GM18498 (cell line): ENCODE results near the gene ADGRL1.
"Not testable (repeated sequence)": the region's sequence is repeated elsewhere in the genome, so short reads cannot be mapped to it uniquely, and the experiment has no call there.

ENCODE experiments used
- ATAC-seq: cut with Tn5 transposase; IDR thresholded peaks from one replicate; pipeline ENCODE4 v1.9.1; 2021; ENCODE audit warnings: mild to moderate bottlenecking, moderate library complexity; ENCODE audit not compliant: unreplicated experiment

Gene ADGRL1

DNA sequence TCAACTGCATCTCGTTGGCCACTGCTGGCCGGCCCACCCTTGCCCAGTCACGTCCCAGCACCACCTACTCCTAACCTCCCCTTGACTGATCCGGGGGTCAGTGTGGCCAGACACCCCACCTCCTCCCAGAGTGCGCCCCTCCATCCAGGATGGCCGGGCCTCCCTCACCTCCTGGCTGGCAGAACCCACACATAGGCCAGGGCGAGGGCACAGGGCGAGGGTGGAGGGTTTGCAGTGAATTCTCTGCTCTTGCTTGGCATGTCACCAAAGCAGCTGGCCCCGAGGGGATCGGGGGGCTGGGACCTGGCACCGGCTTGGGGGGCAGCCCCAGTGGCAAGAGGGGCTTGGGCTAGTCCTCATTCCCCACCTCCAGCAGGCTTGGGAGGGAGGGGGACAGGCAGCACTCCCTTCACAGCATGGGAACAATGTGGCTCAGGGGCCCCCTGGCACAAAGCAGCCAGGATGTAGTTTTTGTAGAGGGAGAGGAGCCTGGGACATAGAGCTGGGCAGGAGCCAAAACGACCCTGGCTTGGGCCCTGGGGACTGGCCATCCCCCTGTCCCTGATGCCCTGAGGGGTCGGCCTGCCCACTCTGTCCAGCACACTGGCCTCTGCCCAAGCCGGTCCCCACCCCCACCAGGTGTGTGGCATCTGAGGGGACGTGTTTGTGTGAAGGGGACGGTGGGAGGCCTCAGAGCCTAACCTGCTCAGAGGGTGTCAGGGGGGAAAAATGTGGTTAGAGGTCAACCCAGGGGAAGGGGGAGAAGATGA is 41.1 kb downstream of the ADGRL1 start:
- no peak for ATAC-seq

DNA sequence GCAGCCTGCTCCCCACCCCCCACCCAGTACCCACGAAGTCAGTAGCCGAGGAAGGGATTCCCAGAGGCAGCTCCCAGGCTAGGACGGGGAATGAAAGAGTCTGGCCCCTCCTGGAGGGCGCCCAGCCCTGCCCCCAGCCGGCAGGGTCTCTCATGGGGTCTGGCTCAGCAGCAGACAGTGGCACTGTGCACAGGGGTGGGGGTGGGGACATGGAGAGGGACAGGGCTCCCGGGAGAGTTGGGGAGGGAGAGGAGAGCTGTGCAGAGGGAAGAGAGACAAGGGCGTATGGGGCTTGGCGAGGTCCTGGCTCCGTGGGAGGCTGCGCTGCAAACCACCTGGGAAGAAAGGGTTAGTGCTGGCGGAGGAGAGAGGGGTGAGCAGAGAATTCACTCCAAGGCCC is 41.9 kb downstream of the ADGRL1 start:
- no peak for ATAC-seq

DNA sequence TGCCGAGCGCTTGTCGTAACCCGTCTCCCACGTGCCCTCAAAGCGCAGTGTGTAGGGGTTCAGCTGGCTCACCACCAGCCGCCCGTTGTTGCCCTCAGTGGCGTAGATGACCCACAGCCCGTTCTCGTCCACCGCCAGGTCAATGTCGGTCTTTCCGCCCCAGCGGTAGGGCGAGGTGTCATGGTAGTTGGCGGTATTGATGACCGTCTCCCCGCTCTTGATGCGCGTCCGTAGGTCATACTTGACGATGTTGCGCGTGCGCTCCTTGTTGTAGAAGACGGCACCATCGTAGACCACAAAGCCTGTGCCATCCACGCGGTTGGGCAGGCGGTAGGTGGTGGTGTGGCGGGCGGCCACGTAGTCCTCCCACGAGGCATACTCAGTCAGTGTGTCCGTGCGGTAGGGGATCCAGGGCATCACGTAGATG is 43.1 kb downstream of the ADGRL1 start:
- ATAC-seq: no peak

DNA sequence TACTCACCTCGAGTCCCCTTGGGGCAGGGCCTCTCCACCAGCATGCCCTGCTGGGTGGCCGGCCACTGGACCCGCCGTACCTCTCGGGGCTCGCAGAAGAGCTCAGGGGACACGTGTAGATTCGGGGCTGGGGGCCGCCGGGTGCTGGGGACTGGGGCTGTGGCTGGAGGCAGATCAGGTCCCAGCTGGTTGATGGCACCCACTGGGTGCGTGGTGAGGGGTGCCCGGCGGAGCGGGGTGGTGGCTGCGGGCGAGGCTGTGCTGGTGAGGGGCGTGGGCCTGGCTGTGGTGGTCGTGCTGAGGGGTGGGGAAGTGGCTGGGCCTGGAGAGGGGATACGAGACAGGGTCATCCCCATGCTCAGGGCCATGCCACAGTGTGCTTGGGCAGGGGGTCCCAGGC is 44.7 kb downstream of the ADGRL1 start:
- no peak for ATAC-seq

DNA sequence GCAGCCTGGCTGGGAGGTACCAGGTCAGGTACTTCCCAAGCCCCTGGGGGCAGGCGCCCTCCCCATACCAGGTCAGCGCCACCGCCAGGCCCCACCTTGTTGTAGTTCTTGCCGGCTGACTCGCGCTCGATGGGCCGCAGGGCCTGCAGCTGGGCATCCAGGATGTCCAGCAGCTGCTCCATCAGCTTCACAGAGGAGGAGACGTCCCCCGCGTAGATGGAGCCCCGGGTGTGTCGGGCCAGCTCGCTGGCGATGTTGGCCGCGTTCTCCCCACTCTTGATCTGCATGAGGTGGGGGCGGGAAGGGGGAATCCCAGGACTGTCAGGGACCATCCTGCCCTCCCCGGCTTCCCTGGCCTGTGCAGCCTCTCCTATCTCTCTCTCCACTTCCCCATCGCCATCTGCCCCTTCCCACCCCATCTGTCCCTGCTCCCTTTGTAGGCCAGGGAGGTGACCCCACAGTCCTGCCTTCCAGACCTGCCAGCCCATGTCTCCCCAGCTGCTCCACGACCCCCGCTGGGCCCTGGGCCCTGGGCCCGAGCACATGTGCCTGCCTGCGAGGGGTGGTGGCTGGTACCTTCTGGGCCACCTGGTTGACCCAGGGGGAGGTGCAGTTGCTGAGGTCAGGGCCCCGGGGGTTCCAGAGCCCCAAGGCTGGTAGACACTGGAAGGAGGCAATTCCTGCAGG is 45.8 kb downstream of the ADGRL1 start:
- ATAC-seq: no peak

DNA sequence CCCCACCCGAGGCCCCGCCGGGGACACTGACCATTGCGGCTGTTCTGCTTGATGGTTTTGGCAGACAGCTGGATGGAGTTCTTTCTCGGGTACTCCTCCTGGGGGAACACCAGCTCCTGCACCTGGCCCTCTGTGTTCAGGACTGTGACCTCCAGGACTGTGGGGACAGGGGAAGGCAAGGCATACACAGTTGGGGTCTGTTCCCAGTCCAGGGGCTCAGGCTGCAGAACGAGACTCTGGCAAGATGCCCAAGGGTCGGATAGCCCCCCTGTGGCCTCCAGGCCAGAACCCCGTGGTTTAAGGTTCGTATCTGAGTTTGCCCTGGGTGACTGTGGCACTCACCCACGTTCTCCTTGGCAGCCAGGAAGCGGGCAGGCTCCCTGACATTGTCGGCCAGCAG is 46.9 kb downstream of the ADGRL1 start:
- ATAC-seq: no peak

DNA sequence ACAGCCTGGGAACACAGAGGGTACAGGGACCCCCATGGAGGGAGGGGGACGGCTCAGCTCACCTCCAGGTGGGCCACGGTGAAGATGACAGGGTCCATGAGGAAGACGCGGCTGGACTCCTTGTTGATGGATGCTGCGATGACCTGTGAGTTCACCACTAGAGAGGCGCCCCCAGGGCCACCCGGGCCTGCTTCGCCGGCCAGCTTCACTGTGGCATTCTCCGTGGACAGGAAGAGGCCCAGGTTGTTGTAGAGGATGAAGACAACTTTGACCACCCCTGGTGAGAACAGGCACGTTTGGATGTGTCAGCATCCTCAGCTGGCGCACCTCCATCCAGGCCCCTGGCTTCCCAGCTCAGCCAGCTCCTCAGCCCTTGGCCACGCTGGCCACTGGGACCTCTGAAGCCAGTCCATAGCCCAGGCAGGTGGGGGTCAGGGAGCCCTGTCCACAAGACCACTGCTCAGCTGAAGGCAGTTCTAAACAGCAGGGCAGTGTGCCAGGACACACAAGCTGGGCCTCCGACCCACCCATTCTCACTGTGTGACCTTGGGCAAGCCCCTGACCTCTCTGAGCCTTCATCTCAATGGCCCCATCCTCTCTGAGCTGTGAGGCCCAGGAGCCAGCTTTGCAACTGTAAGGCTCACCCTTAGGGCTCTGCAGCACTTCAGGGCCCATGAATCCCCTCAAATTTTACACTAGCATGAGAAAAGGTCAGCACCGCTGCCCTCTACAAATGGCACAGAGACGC is 47.5 kb downstream of the ADGRL1 start:
- no peak for ATAC-seq

DNA sequence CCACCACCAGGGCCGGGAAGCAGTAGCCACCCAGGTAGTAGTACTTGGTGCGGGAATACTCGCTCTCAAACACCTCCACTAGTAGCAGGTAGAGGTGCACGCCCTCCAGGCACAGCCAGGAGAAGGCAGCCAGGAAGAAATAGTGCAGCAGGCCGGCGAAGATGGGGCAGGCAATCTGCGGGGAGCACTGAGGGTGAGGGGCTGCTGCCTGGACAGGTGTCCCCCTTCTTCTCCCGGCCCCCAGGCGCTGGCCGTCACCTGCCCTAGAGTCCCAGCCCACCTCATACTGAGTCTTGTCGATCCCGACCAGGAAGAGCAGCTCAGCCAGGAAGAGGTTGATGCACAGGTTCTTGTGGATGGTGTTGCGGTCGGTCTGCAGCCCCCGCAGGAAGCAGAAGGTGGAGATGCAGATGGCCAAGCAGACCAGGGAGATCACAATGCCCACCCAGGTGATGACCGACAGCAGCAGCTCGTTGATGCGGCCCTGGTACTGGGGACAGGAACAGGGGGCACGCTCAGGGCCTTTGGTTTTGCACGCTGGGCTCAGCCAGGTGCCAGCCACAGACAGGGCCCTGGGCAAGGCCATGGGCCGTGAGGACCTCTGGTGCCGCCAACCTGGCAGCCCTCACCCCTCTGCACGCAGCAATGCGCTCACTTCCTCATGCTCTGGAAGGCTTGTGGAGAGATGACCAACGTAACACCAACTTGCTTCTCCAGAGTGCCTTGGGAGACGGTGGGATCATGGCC is 48.8 kb downstream of the ADGRL1 start:
- ATAC-seq: no peak

DNA sequence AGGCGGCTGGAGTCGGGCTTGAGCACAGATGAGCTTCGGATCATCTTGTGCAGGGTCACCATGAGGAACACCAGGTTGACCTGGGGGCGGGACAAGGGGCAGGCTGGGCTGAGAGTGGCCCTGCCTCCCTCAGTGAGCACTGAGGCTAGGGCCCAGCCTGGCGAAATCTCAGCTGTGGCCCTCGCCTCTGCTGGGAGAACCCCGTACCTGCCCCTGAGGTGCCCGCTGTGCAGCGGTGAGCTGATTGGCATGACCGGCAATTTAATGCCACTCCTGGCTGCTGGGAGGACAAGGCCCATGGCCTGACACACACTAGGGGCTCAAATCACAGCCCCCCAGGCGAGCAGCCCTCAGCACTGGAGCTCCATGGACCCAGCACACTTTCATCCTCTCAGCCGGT is 49.8 kb downstream of the ADGRL1 start:
- no peak for ATAC-seq

DNA sequence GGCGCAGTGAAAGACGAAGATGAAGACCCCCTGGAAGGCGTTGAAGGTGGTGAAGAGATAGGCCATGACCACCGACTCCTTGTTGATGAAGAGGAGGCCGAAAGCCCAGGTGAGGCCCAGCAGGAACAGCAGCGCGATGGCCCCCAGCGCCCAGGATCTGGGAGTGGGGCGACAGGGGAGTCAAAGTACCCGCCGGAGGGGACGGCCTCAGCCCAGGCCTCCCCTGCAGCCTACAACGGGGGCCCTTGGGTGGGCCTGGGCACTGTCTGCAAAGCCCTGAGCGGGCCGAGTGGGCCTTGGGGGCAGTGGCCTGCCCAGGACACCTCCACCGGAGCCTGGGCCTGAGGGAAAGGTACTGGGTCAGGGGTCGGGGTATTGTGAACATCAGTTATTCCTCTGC is 50.6 kb downstream of the ADGRL1 start:
- ATAC-seq: no peak

DNA sequence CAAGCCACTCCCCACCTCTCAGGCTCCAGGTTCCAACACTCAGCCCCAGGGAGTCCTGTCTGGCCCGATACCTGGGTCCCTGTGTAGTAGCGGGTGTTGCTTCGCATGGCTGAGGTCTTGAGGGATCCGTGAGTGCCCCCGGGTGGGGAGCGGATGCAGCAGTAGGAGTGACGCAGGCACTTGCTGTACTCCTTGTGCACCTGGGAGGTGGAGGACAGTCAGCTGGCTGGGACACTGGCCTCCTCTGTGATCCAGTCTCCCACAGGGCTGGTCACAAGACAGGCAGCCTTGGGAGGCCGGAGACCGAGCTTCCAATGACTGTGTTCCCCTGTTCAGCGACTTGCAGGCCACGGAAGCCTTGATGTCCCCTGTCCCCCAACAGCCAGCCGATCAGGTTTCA is 53.3 kb downstream of the ADGRL1 start:
- ATAC-seq: no peak

DNA sequence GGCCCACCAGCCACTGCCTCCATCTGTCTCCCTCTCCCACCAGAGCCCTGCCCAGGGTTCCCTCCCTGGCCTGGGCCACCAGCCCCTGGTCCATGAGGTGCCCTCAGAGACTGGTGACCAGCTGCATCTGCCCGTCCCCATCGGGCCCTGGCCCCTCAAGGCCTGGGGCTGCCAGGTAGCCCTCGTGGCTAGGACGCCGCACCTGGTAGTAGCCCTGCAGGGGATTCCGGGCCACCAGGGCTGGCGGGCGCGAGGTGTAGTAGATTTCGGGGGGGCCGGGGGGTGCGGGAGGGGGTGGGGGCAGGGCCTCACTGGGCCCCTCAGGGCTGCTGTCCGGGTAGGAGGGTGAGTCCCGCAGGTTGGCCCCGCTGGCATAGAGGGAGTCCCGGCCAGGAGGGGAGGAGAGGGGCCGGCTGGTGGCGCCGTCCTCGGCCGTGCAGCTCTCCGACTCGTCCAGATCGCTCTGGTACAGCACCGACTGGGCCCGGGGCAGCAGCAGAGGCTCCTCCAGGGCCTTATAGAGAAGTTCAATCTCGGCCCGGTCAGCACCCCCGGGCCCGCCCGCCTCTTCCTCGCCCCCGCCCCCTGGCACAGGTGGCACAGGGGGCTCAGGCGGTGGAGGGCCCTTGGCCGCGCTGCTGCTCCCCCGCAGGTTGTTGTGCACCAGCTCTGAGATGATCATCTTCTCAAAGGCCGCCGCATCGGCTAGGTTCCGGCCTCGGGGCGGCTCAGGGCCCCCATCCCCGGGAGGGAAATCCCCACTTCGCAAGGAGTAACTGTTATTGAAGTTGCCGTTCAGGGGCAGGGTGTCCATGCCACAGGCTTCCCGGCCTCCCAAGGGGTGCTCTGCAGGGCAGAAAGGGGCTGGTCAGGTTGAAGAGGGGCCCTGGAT is 55.0 kb downstream of the ADGRL1 start:
- ATAC-seq: no peak

DNA sequence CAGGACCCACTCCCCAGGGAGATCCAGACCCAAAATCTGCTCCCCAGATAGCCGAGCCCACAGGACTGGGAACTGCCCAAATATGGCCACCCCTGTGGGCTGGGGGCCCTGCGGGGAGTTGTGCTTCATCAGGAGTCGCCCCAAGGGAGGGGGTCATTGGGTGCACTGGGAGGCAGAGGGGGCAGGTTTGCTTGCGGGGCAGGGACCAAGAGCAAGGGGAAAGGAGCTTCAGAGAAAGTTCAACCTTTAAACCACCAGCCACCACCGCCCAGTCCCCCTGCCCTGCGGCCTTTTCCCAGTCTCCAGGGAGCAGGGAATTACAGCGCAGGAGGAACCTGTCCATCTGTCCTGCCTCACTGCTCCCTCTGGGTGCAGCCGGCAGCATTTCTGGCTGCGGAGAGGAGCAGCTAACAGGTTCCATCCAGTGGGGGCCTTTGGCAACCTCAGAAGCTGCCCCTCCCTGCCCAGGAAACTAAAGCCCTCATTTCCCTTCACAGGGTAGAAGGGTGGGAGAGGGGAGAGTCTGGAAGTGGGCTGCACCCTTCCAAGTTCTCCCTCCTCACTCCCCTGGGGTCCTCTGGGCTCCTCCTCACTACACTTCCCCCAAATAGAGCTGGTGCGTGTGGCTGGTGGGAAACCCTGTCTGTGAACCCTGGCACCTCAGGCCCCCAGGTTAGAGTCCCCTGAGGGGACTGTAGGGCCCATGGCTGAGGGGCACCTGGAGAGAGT is 55.8 kb downstream of the ADGRL1 start:
- no peak for ATAC-seq

DNA sequence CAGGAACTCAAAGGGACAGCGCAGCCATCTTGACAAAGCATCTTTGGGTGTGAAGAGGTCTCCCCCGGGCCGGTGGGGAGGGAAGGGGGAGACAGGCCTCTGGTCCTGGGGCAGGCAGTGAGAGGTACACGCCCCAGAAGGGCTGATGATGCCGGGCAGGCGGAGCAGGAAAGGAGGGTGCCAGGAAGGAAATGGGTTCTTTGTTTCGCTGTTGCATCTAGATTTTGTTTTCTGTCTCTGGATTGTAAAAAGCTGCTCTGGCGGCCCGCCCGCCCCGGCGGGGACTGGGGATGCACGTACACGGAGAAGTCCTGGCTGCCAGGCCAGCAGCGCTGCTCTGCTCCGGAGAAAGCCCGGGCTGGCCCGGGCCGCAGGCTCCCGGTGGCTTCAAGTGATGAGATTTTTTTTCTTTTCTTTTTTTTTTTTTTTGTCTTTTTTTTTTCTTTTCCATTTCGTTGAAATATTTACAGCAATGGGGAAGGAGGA is 56.4 kb downstream of the ADGRL1 start:
- no peak for ATAC-seq

DNA sequence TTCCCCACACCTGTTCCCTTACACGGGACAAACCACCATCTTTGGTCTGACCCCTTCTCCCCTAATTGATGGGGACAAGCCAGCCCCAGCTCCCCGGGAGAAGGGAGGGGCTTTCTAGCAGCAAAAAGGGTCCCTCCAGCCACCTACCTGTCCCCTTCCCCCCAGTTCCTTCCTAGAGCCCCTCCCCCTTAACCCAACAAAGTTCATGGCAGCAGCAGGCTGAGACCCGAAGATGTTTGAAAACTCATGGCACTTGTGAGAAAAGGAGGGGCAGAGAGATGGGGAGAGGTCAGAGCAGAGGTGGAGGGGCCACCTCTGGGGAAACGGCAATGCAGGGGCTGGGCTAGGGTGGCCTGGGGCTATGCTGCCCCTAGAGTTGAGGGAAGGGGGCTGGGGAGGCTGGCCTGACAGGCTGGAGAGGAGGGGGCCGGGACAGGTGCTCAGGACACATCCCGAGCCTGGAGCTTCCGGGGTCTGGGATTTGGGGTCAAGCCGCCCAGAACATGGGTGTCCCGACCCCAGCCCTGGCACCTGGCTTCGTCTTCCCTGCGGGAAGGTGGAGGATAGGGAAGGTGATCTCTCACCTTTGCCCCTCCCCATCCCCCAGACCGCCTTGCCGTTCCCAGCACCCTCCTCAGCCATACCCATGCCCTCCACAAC is 57.1 kb downstream of the ADGRL1 start:
- no peak for ATAC-seq

DNA sequence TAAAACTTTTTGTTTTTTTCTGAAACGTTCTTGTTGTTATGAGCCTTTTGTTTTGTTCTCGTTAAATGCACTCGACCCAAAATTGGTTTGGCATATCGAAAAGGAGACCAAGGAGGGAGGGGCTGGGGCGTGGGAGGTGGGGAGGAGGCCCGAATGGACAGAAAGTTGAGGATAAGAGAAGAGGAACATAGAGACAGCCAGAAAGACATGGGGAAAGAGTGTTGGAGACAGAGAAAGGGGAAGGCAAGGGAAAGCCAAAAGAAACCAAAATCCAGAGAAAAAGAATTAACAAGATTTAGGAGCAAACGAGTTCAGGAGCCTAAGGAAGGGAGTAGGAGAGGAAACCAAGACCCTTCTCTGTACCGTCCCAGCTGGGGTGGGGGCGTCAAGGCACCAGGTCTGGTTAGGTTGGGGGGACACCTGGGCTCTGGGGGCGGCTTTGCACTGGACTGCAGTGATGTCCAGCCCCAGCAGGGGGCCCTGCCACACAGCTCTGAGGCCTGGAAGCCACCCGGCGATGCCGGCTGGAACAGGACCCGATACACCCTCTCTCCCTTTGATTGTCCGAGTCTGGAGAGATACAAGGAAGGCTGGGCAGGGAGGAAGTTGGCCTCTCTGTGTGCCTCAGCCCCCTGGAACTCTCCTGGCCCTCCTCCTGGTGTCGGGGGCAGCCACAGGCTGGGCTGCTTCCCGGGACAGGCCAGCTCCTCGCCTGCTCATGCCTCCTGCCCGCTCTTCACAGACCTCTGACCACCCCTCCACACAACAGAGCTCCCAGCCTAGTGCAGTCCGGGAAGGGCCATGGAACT is 58.0 kb downstream of the ADGRL1 start:
- ATAC-seq: no peak

DNA sequence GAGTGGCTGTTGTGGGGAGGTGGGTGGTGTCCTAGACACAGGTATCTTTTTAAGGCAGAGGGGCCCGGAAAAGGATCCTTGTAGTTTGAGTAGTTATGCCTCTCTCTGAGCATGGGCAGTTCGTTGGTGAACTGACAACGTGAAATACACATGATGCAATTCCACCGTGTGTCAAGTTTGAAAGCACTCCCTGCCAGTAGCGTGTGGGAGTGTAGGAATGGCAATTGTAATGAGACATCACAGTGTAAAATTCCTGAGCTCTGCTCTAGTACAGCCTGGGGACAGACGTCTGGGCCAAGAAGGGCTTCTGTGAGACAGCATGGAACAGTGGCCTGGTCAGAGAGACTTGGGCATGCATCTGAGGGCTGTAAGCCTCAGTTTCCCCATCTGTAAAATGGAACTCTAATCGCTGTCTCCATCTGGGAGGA is 59.2 kb downstream of the ADGRL1 start:
- ATAC-seq: no peak

DNA sequence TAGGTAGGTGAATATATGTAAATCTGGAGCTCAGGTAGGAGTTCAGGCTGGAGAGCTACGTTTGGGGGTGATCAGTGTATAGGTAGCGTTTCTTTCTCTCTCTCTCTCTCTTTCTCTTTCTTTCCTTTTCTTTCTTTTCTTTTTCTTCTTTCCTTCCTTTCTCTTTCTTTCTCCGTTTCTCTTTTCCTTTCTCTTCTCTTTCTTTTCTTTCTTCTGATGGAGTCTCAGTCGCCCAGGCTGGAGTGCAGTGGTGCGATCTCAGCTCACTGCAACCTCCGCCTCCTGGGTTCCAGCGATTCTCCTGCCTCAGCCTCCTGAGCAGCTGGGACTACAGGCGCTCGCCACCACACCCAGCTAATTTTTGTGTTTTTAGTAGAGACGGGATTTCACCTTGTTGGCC is 59.8 kb downstream of the ADGRL1 start:
- not testable (repeated sequence) for ATAC-seq
